ENCODE results near the gene HGF.

Gene HGF

DNA sequence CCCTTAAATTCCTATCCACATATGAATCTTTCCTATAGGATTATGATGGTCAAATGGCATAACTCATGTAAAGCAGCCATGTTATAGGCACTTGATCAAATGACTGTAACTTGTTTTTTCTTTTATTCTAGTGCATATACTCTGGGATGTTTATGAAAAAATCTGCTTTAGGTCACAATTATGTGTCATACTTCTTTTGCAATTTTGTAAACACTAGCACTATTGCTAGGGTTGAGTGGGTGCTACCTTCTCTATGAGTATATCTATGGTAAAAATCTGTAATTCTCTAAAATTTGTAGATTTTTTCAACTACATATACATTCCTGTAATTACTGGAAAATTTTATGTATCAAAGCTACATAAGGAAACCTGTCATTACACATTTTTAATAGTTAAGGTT, 50.0 kb downstream of the HGF start:
- DNase-seq (ENCODE audit: low spot score) = no peak

DNA sequence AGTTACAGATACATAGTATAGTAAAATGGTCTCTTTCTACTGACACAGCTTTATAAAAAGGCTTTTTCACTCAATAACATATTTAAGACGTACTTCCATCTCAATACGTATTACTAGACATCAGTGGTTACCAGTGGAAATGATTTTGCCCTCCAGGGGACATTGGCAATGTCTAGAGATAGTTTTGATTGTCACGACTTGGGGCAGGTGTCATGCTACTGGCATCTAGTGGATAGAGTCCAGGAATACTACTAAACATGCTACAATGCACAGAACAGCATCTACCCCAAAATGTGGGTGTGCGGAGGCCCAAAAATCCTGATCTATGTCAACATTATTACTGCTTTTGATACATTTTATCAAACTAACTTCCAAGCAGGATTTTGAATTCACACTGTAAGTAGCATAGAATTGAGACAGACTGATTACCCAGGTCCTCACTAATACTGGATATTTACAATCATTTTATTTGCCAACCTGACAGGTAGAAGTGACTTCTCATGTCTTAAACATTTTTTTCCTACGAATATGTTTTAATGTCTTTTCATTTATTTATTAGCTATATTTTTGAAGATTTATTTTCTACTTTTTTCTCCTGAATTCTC, 53.8 kb downstream of the HGF start:
- no peak for DNase-seq (ENCODE audit: low spot score)

DNA sequence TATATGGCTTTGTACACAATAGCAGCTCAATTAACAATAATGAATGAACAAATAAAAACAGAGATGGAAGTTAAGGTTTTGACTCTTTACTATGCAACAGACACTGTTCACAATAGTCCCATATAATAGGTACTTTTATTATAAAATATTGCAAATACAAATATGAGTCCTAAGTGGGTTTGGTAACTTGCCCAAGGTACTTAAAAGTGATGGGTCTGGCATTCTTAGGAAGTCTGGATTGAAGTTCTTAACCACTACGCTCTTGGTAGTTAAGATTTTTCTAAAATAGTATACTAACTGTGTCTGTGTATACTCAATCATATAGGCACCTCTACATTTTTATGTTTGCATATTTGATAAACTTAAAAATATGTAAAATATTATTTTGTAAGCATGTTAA, 55.5 kb downstream of the HGF start:
- no peak for DNase-seq (ENCODE audit: low spot score)

DNA sequence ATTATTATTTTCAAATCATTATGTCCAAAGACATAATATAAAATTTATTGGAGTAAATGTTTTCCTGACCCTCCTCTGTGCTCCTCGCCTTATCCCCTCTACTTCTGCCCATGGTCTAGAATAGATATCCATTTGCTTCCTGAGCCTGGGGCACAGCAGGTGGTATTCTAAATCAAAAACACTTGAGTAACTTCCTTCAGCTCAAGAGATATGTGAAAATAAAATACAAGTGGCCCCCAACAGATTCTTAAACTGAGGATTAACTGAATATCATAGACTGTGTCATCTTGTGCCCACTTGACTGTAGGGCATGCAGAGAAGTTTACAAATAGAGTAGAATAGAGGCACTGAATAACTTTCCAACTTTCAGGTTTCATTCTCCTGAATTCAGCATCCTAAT, 59.1 kb downstream of the HGF start:
- DNase-seq (ENCODE audit: low spot score) = no peak

DNA sequence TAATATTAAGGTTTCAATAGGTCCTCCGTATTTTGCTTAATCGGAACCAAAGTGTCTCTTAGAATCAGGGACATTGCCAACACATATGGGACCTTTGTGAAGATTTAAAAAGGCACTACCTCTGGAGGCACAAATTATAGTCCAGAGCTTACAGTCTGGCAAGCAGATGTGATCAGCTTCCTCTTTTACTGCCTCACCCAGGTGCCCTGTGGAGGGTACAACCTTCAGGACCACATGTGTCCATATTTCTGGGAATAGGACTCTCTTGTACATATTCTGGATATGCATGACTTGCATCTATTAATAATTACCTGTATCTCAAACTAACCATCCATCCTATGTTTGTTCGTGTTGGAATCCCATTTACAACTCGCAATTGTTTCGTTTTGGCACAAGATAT, 60.0 kb downstream of the HGF start:
- DNase-seq (ENCODE audit: low spot score) = no peak

DNA sequence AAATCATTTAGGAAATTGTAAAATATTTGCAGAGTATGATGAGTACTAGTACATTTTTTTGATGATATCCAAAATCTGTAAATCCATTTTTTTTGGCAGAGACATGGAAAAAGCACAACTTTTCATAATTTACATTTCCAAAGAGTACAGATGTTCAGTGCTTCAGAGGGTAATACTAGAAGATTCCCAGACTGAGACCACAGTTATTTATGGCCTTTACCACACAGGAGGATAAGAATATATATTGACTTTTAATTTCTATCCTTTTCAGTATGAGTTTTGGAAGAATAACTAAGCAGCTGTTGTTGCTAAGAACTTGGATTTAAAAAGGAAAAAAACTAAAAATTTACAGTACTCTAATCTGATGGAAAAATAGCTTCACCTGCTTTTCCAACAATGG, 61.9 kb downstream of the HGF start:
- DNase-seq (ENCODE audit: low spot score) = no peak

DNA sequence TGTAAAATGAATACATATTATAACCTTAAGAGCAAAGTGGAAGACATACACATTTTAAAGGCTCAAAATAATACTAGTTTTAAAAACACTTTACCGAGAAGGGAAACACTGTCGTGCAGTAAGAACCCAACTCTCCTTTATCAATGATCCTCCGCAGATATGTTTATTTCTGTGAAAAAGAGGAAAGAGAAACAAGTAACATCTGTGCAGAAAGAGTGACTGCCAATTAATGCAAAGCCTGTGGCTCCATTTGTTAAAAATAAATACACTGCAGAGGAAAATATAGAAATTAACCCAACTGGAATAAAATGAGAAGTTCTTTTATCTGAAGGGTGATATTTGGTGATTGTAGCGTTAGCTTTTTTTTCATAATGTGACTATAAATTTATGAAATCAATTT, 62.7 kb downstream of the HGF start:
- DNase-seq (ENCODE audit: low spot score) = no peak

DNA sequence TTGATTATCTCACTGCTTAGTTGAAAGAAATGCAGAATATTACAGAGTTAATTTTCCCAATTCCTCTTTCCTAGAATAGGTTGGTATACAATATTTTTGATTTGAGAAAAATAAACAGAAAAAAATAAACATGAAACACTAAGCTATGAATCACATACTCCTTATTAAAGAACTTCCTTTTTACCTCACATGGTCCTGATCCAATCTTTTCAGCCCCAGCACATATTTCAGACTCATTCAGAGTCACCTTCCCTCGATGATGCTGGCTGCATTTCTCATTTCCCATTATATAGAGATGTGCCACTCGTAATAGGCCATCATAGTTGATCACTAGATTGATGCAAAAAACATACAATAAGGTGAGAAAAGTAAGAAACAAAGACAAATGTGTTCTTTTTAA, 64.6 kb downstream of the HGF start:
- no peak for DNase-seq (ENCODE audit: low spot score)

DNA sequence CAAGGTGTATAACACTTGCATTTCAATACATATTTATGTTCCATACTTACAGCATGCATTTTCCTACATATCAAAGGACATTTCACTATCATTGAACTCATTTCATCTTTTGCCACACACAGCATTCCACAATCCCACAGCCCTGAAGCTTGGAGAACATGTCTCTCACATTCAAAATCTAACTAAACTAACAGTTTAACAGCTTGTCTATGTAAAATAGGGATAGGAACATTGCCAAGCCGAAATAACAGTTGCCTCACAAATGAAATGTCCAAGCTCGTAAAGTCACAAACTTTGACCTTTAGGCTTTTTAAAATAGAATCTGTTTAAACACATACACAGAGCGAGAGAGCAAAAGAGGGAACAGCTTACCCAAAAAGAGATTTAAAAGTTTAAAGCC, 65.3 kb downstream of the HGF start:
- DNase-seq (ENCODE audit: low spot score) = peak; percentile 24

DNA sequence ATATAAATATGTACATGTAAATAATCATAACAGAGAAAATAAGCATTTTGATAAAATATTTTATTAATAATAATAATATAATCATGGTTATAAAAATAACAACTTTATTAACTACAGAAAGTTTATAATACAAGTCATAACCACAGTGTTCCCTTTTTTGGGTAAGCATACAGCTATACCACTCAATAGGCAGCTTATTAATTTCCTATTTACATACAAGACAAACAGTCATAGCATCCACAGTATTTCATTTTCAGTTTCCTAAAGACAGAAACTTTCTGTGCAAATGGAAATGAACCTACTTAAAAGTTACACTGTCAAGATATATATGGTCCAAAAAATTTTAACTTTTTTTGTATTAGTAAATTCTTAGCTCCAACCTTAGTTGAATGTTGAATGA, 70.9 kb downstream of the HGF start:
- no peak for DNase-seq (ENCODE audit: low spot score)

DNA sequence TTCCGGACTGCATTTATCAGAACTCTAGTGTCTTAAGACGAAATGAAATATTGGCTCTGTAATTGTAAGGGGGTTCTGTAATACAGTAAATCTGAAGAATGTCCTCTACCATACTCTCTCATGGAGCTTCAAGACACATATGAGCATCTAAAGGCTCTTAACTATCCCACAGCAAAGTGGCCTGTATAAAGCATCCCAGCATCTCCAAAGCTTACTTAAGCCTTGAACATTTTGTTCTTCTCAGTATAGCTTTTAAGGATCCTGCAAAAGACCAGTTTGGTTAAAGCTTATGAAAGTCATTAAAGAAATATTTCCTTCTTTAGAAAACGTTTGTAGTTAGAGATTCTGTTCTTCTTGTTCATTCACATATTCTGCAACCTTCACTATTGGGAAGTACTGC, 75.1 kb downstream of the HGF start:
- no peak for DNase-seq (ENCODE audit: low spot score)

DNA sequence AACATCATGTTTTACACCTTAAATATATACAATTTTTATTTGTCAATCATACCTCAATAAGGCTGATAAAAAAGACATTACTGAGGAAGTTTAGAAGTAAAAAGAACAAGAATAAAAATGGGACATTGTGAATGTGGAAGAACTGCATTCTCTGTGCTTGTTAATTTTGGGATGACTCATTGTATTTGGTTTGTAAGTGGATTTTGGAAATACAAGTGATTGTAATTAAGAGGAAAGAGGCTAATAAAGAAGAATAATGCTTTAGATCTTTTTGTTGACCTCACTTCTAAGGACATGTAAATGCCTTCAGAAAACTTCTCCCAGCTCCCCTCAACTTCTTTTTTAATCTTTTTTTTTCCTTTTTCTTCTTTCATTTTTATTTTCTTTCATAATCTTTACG, 76.0 kb downstream of the HGF start:
- no peak for DNase-seq (ENCODE audit: low spot score)

DNA sequence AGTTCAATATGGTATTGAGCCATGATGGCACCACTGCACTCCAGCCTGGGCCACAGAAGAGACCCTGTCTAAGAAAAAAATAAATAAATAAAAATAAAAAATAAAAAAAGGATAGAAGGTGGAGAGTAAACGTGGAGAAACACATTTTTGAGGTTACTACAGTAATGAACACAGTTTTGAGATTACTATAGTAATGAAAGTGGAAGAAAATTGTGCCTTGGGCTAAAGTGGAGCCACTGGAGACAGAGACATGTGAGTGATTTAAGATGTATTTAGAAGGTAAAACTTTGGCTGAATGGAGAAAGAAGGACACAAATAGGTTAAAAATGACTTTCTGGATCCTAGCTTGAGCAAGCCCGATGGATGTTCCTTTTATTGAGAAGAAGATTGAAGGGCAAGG, 76.8 kb downstream of the HGF start:
- no peak for DNase-seq (ENCODE audit: low spot score)

DNA sequence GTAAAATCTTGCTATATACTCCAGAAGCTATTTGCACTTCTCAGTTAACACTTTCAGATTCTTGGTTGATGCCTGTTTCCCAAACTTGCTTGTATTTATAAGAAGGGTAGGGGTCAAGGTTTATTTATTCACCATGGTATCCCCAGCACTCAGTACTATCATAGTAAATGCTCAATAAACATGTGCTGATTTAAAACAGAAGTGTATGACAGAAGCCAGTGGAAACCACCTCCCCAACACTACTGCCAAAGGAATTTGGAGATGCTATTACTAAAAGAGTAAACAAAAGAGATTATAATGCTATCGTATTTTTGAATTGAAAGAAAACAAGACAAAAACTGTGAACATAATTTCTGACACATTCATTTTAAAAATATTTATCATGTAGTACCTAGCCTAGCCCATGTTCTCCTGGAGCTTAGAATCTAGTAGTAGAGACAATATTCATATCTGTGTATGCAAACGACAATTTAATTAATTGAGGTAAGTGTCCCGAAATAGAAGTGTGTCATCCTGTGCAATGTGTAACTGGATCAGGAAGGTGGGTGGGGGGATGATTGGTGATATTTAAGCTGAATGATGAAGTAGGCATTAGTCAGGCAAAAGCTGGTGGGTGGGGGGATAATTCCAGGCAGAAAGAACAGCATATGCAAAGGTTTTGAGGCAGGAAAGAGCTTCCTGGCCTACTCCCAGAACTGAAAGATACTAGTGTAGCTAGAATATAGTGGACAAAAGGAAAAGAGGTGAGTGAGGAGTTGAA, 77.5 kb downstream of the HGF start:
- DNase-seq (ENCODE audit: low spot score) = no peak

DNA sequence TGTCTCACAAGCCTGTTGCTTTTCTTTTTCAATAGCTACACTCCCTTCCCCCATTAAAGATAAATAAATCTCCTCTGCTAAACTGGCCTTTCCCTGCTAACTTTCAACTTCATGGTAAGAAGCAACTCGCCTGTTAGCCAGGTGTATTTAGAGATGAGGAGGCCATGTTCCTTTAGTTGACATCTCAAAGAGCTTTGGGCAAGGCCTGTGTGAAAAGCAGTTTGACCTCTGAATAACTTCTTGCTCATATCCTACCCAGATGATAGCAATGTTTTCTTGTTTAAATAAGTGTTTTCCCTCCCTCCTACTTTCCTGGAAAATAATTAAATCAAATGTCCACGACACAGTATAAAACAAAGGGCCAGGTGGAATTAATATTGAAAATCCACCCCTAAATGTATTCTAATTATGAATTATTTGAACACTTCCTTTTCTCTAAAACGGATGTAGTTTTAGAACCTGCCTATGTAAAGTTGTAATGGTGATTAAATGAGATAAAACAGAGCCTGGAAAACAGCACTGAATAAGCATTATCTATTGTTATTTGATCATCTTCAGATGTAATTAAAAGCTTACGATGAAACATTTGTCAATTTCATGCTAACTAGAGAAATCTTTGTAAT, 78.5 kb downstream of the HGF start:
- no peak for DNase-seq (ENCODE audit: low spot score)

DNA sequence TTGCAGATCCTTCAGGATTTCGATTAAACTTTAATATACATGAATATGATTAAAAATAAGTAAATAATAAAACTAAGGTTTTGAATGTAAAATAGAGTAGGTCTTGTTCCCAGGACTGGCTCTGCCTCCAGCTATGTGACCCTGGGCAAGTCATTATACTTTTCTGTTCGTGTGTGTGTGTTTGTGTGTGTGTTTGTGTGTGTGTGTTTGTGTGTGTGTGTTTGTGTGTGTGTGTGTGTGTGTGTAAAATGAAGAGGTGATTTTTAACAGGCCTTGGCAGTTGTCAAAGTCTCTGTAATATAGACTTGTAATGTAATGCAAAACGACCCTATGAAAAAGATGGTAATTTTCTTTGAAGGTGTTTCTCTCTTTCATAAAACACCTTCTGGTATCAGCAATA, 79.2 kb downstream of the HGF start:
- no peak for DNase-seq (ENCODE audit: low spot score)

DNA sequence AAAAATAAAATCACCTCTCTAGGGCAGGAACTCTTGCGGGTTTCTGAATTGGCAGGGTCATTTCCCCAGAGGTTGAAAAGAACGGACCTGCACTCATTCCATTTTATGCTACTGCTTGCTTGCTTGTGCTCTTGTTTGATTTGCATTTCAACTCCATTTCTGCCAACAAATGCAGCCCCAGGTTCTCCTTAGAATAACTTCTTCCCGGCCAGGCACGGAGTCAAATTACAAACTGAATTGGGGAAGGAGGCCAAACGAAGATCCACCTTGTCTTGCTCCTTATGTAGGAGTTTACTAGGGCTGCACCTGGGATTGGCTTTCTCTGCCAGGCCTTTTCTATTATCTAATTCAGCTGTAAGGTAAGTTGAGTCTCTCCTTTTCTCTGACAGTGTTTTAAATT, 79.6 kb downstream of the HGF start:
- DNase-seq (ENCODE audit: low spot score) = no peak

DNA sequence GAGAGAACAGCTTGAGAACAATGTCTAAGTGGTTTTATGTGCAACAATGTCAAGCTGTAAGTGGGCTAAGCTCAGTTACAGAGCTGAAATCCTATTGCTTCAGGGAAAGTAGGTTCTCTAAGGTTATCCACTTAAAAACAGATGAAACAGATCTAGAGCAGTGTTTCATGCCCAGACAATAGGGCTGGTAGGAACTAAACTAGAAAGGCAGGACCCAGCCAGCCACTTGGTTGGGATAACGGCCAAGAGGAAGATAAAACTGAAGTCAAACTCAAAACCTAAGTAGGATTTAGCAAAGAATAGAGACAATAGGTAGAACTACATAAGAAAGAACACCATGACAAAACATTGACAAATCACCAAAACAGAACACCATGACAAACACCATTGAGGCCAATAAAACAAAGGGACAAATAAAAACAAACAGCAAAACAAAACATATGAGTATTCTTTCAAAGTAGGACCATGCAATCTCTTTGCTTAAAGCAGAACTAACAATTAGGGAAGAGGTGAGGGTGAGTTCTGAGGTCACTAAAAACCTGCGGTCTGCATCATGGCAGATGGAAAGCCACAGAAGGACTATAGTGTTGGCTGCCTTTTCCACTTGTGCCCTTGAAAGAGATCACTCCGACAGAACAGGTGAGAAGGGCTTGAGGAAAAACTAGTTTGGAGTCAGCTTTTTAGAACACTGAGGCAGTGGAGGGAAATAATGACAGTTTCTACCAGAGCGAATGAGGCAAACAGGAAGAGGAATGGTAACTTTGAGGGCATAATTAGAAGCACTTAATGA, 81.0 kb downstream of the HGF start:
- DNase-seq (ENCODE audit: low spot score) = peak; percentile 30

DNA sequence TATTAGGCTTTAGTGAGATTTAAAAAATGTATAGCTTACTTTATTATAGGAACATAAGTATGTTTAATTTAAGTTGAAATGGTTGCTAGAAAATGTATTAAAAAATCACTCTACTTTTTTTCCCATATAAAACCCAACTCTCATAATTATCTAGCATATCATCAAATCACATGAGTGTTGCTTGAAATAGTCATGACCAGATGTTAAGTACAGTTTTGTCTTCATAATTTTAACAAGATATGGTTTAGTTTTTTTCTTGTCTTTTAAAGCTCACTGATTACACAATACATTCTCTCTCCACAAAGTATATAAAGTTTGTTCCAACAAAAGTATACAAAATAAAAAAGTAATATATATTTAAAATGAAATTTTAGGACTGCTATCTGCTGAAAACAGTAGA, 82.8 kb downstream of the HGF start:
- DNase-seq (ENCODE audit: low spot score) = no peak

DNA sequence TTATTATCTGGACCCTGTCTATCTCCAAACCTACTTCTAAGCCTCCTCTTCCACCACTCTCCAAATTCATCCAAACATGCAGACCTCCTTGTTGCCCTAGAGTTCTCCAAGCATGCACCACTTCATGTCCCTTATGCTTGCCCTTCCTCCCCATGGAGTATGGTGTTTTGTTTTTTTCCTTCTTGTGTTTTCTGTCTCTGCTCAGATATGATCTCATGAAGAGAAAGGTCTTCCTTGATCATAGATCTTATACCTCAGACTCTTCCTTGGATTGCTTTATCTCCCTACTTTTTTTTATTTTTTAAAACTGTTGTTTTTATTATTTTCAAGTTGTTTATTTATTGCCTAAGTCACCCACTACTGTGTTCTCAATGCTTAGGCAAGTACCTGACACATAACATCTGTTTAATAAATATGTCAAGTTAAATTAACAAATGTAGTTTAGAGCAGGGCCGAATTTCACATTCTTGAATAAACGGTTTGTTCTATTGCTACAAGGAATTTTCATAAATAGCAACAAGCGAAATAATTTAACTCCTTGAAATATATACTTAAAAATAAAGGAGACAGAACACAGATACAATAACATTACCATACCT, 84.5 kb downstream of the HGF start:
- DNase-seq (ENCODE audit: low spot score) = no peak

DNA sequence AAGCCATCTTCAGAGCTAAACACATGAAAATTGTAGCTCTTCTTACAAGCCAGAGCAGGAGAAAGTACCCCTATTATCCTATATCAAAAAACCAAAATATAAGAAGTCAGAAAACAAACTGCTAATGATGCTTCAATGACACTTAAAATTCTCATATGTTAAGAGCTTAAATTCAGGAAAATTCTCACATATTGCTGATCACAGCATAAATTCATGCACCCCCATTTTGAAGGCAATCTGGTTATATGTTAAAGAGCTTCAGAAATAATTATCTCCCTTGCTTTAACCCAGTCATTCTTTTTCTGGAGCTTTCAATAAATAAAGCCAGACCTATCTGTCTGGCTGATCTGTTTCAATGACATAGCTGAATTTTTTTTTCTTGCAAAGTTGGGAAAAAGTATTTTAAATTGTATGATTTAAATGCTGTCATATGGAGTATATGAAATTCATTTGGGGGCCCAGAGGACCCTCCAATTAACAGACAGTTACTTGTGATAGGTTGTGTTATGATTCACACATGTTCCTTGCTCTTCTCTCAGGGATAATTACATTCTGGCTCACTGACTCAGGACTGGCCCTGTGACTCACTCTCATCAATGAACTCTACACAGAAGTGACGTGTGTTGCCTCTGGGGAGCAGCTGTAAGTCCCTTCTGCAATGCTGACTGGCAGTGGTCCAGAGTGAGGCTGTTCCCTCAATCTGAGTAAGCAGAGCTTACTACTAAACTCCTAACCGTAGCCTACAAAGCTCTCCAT, 85.2 kb downstream of the HGF start:
- DNase-seq (ENCODE audit: low spot score) = peak; percentile 92

DNA sequence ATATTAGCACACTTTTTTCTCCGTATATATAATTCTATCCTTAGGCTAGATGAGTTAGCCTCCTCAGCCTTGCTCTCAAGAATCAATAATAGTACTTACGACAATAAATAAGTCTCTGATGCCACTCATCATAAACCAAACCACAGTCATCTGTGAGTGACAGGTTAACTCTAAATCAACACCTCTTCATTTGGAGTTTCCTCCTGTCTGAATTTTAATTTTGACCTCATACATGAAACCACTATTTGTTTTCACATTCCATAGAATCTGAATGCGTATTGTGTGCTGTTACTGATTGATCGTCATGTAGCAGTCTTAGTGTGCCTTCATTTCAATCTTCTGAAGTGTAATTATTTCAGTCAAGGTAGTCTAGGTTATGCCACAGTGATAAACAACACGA, 85.8 kb downstream of the HGF start:
- no peak for DNase-seq (ENCODE audit: low spot score)
